ENCODE results near the gene SLC16A13.
"Not testable (repeated sequence)": the region's sequence is repeated elsewhere in the genome, so short reads cannot be mapped to it uniquely, and the experiment has no call there.

SLC16A13 gene

GRCh38 chr17:7068268-7068667 lies 32.5 kb downstream of the SLC16A13 start:
- DNase-seq, result no peak

GRCh38 chr17:7070712-7071111 lies 34.9 kb downstream of the SLC16A13 start:
- no peak for DNase-seq

- no peak for DNase-seq
Measured at GRCh38 chr17:7072406-7072805, 36.6 kb downstream of the SLC16A13 start.

DNA sequence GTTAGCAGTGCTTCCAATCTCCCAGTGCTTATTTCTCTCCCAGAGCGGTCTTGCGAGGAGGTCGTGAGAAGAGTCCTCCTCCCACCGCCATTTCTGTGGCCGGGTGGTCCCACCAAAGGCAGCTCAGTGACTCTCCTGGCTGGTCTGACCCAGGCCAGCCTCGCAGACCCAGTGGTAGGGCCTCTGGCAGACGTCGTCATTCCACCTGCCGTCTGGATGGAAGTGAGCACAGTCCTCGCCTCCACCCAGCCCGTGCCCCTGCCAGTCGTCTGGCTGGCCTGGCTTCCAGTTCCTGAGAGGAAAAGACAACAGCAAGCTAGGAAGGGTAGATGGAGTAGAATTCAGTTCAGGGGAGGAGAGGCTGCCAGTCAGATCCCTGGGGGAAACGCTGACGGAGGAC lies 39.1 kb downstream of the SLC16A13 start:
- DNase-seq, result no peak

DNA sequence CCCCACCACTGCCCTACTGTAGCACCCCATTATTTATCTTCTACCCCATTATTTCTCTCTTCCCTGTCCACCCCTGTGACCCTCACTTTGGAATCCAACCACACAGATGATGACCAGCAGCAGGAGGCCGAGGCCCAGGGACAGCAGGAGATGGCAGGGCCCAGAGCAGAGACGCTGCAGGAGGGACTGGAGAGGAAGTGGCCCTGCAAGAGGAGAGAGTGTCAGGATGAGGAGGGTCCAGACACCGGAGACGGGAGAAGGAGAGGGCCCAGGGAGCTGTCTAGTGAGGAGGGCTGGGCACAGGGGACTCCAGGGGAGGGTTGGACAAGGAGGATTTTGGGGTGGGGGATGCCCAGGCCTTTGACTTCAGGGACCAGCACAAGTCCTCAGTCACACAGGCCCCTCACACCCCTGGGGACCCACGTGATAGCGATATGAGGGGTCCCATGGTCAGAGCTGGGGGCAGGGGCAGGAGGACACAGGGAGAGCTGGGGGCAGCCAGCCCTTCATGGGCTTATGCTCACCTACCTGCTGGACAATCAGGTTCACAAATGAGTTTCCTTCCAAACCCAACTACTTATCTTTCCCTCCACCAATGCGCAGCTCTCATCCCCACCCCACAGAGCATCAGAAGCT lies 42.2 kb downstream of the SLC16A13 start:
- no peak for DNase-seq

GRCh38 chr17:7078711-7079110 lies 42.9 kb downstream of the SLC16A13 start:
- no peak for DNase-seq

DNA sequence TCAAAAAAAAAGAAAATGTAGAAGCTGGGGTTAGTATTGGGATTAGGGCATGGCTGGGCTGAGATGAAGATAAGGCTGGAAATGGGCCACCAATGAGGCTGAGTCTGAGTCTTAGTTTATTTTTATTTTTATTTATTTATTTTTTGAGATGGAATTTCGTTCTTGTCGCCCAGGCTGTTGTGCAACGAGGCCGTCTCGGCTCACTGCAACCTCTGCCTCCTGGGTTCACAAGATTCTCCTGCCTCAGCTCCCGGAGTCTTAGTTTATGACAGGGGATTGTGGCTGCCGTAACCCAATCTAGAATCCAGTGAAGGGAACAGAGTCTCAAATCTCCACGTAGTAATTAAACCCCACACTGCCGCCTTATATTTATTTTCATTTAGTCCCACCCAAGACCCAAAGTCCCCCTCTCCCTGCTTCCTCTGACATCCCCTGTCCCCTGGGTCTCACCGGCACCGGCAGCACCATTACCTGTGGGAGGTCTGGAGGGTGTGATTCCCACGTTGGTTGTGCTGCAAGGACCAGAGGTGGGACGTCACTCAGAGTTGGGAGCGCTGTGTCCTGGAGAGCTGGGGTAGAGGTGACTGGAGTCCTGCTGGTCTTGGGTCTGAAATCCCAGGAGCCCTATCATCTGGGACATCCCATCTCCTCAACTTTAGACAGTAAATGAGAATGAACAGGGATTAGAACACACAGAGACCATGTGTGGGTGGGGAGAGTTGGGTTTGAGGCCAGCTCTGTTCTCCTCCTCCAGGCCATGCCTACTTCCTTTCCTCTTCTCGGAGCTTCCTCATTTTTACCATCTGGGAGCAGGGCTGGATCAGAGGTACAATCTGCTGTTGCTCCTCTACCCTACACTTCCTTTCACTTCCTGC lies 44.0 kb downstream of the SLC16A13 start, which contains the start of gene CLEC10A:
Gene CLEC10A, minus strand, starts transcription at position 671 of the 875 bp plus-strand sequence. CDS start 1,439 bp downstream, outside the sequence.
- DNase-seq, result no peak

GRCh38 chr17:7080456-7081041 lies 44.7 kb downstream of the SLC16A13 start:
- no peak for DNase-seq

GRCh38 chr17:7081341-7082062 lies 45.7 kb downstream of the SLC16A13 start:
- DNase-seq, result no peak

DNA sequence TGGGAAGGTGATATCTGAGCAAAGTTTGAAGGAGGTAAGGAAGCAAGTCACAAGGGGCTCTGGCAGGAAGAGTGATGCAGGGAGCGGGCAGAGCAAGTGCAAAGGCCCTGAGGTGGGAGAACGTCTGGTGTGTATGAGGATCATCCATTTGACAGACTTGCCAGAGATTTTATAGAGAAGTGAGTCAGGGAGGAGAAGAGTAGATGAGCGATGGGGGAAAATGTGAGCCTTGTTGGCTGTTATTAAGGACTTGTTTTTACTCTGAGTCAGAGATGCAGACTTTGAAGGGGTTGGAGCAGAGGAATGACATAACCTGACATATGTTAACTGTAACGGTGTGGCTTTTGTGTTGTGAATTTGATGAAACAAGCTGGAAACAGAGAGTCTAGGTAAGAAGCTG lies 47.8 kb downstream of the SLC16A13 start:
- DNase-seq, result no peak

- no peak for DNase-seq
Measured at GRCh38 chr17:7084088-7084487, 48.3 kb downstream of the SLC16A13 start.

DNA sequence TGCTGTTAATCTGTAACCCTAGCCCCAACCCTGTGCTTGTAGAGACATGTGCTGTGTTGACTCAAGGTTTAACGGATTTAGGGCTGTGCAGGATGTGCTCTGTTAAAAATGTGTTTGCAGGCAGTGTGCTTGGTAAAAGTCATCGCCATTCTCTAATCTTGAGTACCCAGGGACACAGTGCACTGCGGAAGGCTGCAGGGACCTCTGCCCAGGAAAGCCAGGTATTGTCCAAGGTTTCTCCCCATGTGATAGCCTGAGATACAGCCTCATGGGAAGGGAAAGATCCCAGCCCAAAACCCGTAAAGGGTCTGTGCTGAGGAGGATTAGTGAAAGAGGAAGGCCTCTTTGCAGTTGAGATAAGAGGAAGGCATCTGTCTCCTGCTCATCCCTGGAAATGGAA lies 52.6 kb downstream of the SLC16A13 start:
- not testable (repeated sequence) for DNase-seq

- not testable (repeated sequence) for DNase-seq
Measured at GRCh38 chr17:7089570-7089969, 53.8 kb downstream of the SLC16A13 start.

All from 8988T (cell line).